Astrocyte of the cerebellum (primary cell): ENCODE results near the gene CAPN7.

ENCODE experiments used
- DNase-seq: peaks from one replicate; pipeline ENCODE4 v3.0.0-alpha.2; 2011; ENCODE audit warnings: low read depth
- H3K4me3 ChIP-seq: 2 replicates; pipeline ENCODE4 v1.5.1; 2011; ENCODE audit warnings: mild to moderate bottlenecking, low read depth, low read length, moderate library complexity
- in situ Hi-C: cut with HindIII; loops from 2 replicates; pipeline ENCODE4 v1.10.0; 2017; ENCODE audit warnings: low sequenced_read_pairs
- TF ChIP-seq, protein P1 (sequence below): IDR thresholded peaks from 2 replicates; pipeline ENCODE4 v1.5.1; 2012; ENCODE audit warnings: low read length, low read depth, moderate library complexity, mild to moderate bottlenecking; ENCODE audit errors: missing control alignments

Gene CAPN7

DNA sequence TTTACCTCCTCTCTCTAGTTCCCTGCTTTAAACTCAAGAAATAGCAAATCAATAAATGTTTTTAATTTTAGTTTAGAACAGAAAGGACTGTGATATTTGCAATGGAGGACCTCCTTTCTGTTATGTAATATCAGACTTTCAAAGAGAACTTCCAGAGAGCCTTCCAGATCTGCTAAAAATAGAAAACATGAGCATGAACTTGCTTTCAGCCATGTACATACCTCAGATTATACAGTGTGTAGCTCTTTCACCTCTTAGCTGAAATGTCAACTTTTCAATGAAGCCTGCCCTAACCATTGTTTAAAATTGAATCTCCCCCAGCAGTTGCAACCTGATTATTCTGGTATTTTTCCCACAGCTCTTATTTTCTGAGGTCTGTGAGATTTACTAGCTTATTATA, 12.6 kb downstream of the CAPN7 start:
- TF ChIP-seq, protein P1, sequence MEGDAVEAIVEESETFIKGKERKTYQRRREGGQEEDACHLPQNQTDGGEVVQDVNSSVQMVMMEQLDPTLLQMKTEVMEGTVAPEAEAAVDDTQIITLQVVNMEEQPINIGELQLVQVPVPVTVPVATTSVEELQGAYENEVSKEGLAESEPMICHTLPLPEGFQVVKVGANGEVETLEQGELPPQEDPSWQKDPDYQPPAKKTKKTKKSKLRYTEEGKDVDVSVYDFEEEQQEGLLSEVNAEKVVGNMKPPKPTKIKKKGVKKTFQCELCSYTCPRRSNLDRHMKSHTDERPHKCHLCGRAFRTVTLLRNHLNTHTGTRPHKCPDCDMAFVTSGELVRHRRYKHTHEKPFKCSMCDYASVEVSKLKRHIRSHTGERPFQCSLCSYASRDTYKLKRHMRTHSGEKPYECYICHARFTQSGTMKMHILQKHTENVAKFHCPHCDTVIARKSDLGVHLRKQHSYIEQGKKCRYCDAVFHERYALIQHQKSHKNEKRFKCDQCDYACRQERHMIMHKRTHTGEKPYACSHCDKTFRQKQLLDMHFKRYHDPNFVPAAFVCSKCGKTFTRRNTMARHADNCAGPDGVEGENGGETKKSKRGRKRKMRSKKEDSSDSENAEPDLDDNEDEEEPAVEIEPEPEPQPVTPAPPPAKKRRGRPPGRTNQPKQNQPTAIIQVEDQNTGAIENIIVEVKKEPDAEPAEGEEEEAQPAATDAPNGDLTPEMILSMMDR: no peak
- no peak for DNase-seq
- no peak overlapping the region for H3K4me3 ChIP-seq
- in situ Hi-C loops: loop anchor here (25.0 kb wide), 1 partner anchor 281 kb away; the partner anchor contains the start of gene NR2C2

GRCh38 chr3:15220056-15220455, 14.0 kb downstream of the CAPN7 start:
- H3K4me3 ChIP-seq: no peak overlapping the region
- in situ Hi-C loops: loop anchor here (25.0 kb wide), 1 partner anchor 283 kb away; the partner anchor contains the start of gene NR2C2
- TF ChIP-seq, protein P1: no peak
- no peak for DNase-seq

- in situ Hi-C loops: loop anchor here (25.0 kb wide), 1 partner anchor 283 kb away; the partner anchor contains the start of gene NR2C2
- TF ChIP-seq, protein P1: no peak
- H3K4me3 ChIP-seq: no peak overlapping the region
- DNase-seq: no peak
Observed at GRCh38 chr3:15220661-15221060, 14.6 kb downstream of the CAPN7 start.

DNA sequence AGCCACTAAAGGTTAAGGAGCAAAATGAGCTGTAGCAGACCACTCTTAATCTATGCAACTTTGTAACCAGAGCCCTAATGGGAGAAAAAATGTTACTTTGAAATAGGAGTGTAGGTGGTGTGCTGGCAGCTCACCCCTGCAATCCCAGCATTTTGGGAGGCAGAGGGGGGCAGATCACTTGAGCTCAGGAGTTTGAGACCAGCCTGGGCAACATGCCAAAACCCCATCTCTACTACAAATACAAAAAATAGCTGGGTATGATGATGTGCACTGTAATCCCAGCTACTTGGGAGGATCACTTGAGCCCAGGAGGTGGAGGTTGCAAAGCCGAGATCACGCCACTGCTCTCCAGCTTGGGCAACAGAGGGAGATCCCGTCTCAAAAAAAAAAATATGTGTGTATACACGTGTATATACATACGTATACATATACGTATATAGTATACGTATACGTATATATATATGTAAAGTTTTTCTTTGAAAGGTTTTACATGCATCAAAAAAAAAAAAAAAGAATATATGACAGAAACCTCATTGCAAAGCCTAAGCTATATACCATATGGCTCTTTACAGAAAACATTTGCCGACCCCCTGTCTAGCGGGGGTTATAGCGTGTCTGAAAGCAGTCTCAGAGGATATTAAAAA, 15.7 kb downstream of the CAPN7 start:
- no peak for DNase-seq
- TF ChIP-seq, protein P1: no peak
- H3K4me3 ChIP-seq: no peak overlapping the region
- in situ Hi-C loops: loop anchor here (25.0 kb wide), 1 partner anchor 284 kb away; the partner anchor contains the start of gene NR2C2

GRCh38 chr3:15223685-15224572, 17.9 kb downstream of the CAPN7 start:
- DNase-seq: no peak
- TF ChIP-seq, protein P1: no peak
- in situ Hi-C loops: loop anchor here (25.0 kb wide), 1 partner anchor 287 kb away; the partner anchor contains the start of gene NR2C2
- H3K4me3 ChIP-seq: no peak overlapping the region

DNA sequence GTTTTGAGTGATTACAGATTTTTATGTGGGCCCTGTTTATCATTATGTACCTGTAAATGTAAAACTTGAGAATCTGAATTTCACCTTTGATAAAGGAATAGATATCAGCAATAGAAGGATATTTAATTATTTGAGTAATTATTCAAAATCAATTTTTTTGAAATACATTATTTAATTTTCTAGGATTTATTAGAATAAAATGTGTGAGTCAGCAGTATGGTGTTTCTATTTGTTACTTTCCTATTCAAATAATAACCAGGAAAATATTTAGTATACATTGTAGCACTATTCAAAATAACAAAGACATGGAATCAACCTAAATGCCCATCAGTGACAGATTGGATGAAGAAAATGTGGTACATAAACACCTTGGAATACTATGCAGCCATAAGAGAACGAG, 22.1 kb downstream of the CAPN7 start:
- no peak overlapping the region for H3K4me3 ChIP-seq
- TF ChIP-seq, protein P1: no peak
- DNase-seq: no peak
- in situ Hi-C loops: no loop called here
